ENCODE data around the gene PGM5.

- no peak for TF ChIP-seq EZH2phosphoT487 (IDR thresholded peaks at IDR 0.05; ENCODE audit: borderline replicate concordance, low read length)
- no peak for TF ChIP-seq CTCF (conservative IDR thresholded peaks at IDR 0.05; ENCODE audit: low read depth, low read length)
Observed at GRCh38 chr9:68515326-68516017, 159.1 kb downstream of the PGM5 start.

All from PC-3 (cell line).